Stimulated activated CD8-positive, alpha-beta memory T cell treated with anti-CD3 and anti-CD28 coated beads, Interleukin-4, amount 100 ng/mL, for 1 hour (primary cell): ENCODE measurements around the gene TLR10.

Experiments used
- DNase-seq, 2 donors: peaks; one replicate each; pipeline ENCODE4 v3.0.0-alpha.2; 2020; ENCODE audit warnings: low read depth in 2 of 2, low spot score in 1 of 2

The TLR10 gene

DNA sequence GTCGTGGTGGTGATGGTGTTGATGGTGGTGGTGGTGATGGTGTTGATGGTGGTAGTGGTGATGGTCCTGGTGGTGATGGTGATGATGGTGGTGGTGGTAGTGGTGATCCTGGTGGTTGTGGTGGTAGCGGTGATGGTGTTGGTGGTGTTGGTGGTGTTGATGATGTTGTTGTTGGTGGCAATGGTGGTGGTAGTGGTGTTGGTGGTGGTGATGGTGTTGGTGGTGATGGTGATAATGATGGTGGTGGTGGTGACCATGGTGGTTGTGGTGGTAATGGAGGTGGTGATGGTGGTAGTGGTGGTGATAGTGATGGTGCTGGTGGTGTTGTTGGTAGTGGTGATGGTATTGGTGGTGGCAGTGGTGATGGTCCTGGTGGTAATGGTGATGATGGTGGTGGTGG is 49.1 kb downstream of the TLR10 start:
- DNase-seq, result no peak

DNA sequence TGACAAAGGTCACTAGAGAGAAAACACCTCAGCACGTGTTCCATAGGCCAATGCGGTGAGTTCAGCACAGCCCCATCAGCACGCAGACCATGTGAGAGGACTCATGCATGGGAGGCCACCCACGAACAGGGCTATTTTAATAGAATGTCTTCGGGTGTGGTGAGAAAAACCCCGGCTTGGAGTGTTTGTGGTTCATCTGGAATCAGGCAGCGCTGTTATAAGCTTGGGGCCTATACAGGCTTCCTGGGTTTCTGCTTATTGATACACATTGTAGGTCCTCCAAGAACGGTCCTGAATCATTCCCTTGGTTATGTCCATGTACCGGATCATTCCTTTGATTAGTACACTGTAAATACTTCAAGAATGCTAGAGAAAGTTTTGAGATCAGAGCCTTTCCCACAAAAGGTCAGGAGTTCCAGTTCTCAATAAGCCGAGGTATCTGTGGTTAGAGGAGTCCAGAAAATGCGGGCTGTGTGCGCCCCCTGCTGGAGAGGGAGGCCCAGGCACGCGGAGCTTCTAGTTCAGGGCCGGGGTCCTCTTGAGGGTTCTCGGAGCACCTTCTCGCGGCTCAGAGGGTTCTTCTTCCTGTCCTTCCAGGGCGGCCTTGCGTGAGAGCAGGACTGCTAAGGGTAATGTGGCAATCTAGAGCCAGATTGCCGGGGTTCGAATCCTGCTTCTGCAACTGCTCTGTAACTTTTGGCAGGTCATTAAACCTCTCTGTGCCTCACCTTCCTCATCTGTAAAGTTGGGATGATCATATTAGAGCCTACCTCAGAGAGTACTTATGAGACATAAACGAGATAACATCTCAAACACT is 51.8 kb downstream of the TLR10 start:
- peak; percentile 61 to 73 for DNase-seq

DNA sequence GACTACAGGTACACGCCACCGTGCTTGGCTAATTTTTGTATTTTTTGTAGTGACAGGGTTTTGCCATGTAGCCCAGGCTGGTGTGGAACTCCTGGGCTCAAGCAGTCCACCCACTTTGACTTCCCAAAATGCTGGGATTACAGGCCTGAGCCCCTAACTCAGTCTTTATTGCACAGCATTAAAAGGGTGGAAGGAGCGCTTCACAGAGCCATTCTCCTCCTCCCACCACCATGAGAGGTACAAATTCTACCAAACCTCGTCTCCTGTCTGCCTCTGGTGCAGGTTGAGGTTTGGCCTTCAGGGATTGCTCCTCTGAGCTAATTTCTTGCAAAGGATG is 52.3 kb downstream of the TLR10 start:
- DNase-seq, result no peak

DNA sequence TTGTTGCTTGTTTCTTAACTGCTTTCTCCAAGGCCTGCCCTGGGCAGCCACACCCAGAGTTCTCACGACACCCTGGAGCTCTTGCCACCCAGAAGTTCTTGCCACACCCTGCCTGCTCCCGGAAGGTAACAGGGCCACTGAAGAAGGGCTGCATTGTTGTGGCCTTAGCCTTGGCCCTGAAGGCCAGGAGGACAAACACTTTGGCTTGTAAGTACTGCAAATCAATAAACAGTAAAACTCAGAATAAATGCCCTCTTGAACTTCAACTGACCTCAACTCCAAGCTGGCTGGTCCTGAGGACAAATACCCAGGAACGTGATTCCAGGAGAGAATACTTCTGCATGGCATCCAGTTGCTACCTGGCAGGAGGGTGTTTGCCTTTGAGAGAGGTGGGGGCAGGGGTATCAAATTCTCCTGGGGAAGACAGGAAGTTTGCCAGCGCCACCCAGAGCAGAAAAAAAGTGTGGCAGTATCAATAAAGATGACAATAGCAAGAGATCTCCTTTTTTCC is 54.1 kb downstream of the TLR10 start:
- DNase-seq, result no peak

DNA sequence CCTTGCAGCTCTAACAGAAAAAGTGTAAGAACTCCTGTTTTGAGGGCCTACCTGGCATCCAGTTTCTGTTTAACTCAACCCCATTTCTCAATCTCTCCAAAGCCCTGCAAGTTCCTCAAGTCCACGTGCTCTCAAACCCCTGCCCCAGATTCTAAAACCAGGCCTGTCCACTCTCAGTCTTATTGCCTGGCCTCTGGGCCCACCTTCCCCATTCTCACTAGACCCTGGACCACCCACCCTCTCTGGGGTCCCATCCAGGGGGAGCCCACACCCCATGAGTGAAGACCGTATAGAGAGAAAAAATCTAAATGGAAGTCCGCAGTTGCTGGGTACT is 58.3 kb downstream of the TLR10 start:
- no peak for DNase-seq

DNA sequence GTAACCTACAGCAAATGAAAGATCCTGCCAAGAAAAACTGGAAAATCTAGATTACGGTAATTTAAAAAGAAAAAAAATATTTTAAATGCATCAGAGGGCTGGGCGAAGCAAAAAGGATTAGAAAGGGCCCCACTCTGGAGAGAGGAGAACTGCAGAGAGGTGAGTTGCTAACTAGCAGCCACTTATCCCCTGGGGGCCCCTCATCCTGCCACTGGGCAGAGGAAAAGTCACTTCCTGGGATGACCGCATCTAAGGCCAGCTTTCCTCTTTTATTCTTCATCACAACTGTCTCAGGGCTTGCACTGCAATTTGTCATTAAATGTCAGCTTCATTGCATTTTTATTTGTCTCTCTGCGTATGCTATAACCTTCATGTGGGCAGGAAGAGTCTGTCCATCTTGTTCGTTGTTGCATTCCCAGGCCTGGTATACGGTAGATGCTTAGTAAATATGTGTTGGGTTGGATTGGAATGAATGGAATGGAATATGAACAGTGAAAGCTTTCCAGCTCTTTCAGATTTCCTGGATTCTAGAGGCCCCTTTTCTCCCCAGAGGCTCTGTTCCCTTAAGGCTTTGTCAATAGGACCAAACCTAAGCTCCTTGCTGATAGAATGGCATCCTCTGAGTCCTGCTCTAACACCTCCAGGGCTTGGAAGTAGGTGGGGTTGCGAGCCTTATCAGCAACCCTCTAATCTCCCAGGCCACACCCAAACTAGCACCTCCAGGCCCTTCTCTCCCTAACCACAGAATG is 58.9 kb downstream of the TLR10 start:
- no peak for DNase-seq

DNA sequence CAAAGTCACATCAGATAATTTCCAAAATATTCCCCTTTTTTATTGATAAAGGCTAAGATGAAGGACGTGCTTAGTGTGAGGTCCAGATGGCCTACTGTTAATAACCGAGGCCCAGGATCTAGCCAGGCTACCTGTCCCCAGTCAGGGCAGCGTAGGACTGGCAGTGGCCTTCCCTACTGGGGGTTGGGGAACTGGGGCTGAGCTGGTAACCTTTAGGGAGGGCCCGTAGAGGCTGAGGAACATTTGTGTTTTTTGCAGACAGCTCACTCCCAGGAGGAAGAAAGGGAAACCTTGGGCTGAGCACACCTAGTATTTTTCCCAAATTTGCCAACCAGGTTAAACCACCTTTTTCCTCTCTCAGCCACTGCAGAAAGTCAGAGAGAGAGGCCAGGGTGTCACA is 59.7 kb downstream of the TLR10 start:
- DNase-seq, result no peak
